Measurements from ENCODE around the gene BPIFB3. TPM values are rescaled to one million over a fixed set of nuclear protein-coding genes. Genes with fewer than 3 reads are reported as not detected.

Gene BPIFB3
- total and polyA plus RNA-seq, 9 of the 15 experiments (the other 6 are each of a cell fraction or from before 2014, with no cell fraction given): not detected

GRCh38 chr20:33074675-33075074 lies 21.0 kb downstream of the BPIFB3 start:
- in situ Hi-C loops (cut with MboI): no loop called here
- no peak for FAIRE-seq
- Histone ChIP-seq H3K4me1 (replicated peaks in 1 of 2; ENCODE audit: control insufficient read depth in 2 of 2, insufficient read depth in 2 of 2, low read length in 2 of 2) (no peaks in the 10 kb centered on the region), H3K9ac (ENCODE audit: insufficient read depth in 1 of 2, low read depth in 2 of 2, low read length in 2 of 2) (no peak overlapping the region), H3K27me3 (ENCODE audit: control insufficient read depth in 2 of 2, insufficient read depth in 2 of 2, low read length in 2 of 2) (peaks cover 11 to 22% of the 10 kb centered on the region in 2 experiments; a peak in 4 of 5 replicates), H4K20me1 (replicated peaks; ENCODE audit: control insufficient read depth, insufficient read depth, low read length) (no peaks in the 10 kb centered on the region), H3K9me3 (replicated peaks; ENCODE audit: control insufficient read depth, insufficient read depth, low read depth, low read length) (no peaks in the 10 kb centered on the region), H3K4me3 (no peak overlapping the region), H3K36me3 (ENCODE audit: control insufficient read depth, insufficient read depth, low read length) (no peaks in the 10 kb centered on the region), H3K9me1 (ENCODE audit: control insufficient read depth, insufficient read depth, low read length) (no peaks in the 10 kb centered on the region), H3K27ac (ENCODE audit: extremely low read depth, low read depth, low read length) (no peak overlapping the region), H2AFZ (ENCODE audit: low read depth, low read length) (no peak overlapping the region), H3K79me2 (ENCODE audit: control insufficient read depth, insufficient read depth, low read length) (no peaks in the 10 kb centered on the region), H3K4me2 (ENCODE audit: insufficient read depth, low read length) (no peak overlapping the region)
- no peak for ATAC-seq
- BruUV-seq (replicated peaks): no TSS peak
- ChIA-PET CTCF (ENCODE audit: low intra/inter-chr PET ratio) (no interaction called here), POLR2A (interaction anchor here (0.6 to 1.1 kb wide), 3 partner anchors 11 to 270 kb away, joined by 3 to 5 read pairs (median 3); no protein-coding TSS in a partner anchor)
- no peak for DNase-seq (ENCODE audit: extremely low read depth in 1 of 4, low spot score in 3 of 4)
- intact Hi-C loops (cut with micrococcal nuclease): no loop called here
- 0% methylated on average over 1 of the region's 2 CpGs for WGBS (ENCODE audit: insufficient coverage, low coverage, missing lambda C conversion rate)
- TF ChIP-seq TCFL5 (CRISPR knock-in tag; conservative IDR thresholded peaks at IDR 0.05) (no peak), CHD7 (IDR thresholded peaks at IDR 0.05; ENCODE audit: low read depth, low read length) (no peak), TCF3 (CRISPR knock-in tag; IDR thresholded peaks at IDR 0.05) (no peak), TGIF2 (CRISPR knock-in tag; IDR thresholded peaks at IDR 0.05) (no peak), MXI1 (IDR thresholded peaks at IDR 0.05; ENCODE audit: low read depth, low read length) (no peak), ZFPM2 (CRISPR knock-in tag; IDR thresholded peaks at IDR 0.05) (no peak), TCF15 (CRISPR knock-in tag; IDR thresholded peaks at IDR 0.05) (no peak), XRCC5 (IDR thresholded peaks at IDR 0.05; ENCODE audit: low read depth, low read length) (no peak), E2F8 (IDR thresholded peaks at IDR 0.05; ENCODE audit: low read depth, partially characterized antibody) (no peak)
